GM13977 (cell line): ENCODE measurements around the gene PPP1R15B.
A peak's percentile ranks its signal among the peaks of the same experiment; 100 is the strongest.

Experiments used
- DNase-seq: peaks from one replicate; pipeline ENCODE4 v3.0.0; 2012; ENCODE audit warnings: low spot score
- CTCF ChIP-seq: IDR thresholded peaks from 2 replicates; pipeline ENCODE4 v1.5.1; 2012; ENCODE audit warnings: mild to moderate bottlenecking, control low read depth; ENCODE audit not compliant: insufficient read depth; ENCODE audit errors: extremely low read depth, missing control alignments
- in situ Hi-C: fragments of 300-500 bp; cut with MboI; formaldehyde crosslinking; loops from one replicate; pipeline ENCODE4 v1.12.0; 2022; ENCODE audit warnings: low sequenced_read_pairs, low pct_unique_long_range_greater_than_20kb, mixed read lengths, inconsistent platforms; ENCODE audit not compliant: unreplicated experiment

PPP1R15B gene

GRCh38 chr1:204449678-204450280 is 38.2 kb upstream of the PPP1R15B start:
- TF ChIP-seq CTCF, result no peak
- DNase-seq, result no peak
- in situ Hi-C loops, result loop anchor here (5.0 kb wide), 1 partner anchor 53 kb away; no protein-coding TSS in a partner anchor

GRCh38 chr1:204448991-204449677 is 37.5 kb upstream of the PPP1R15B start:
- in situ Hi-C loops, result loop anchor here (5.0 kb wide), 1 partner anchor 53 kb away; no protein-coding TSS in a partner anchor
- no peak for DNase-seq
- no peak for TF ChIP-seq CTCF

DNA sequence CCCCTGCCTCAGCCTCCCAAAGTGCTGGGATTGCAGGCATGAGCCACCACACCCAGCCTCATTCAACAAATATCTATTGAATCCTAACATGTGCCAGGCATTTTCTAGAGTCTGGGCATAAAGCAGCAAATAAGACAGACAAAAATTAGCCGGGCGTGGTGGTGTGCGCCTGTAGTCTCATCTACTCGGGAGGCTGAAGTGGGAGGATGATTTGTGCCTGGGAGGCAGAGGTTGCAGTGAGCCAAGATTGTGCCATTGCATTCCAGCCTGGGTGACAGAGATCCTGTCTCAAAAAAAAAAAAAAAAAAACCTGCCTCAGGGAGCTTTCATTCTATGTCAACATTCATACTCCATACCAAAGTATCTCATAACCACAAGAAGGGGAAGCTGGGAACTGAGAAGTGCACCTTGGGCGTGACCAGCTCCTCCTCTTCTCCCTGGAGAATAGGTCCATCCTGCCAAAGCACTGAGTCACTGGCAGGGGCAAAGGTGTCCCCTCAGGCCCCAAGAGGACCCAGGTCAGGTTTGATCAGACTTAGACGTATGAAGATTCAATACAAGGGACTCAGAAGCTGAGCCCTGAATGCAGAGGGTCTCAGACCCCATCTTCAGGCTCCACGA is 36.8 kb upstream of the PPP1R15B start:
- in situ Hi-C loops, result loop anchor here (5.0 kb wide), 1 partner anchor 54 kb away; no protein-coding TSS in a partner anchor
- no peak for DNase-seq
- TF ChIP-seq CTCF, result no peak

DNA sequence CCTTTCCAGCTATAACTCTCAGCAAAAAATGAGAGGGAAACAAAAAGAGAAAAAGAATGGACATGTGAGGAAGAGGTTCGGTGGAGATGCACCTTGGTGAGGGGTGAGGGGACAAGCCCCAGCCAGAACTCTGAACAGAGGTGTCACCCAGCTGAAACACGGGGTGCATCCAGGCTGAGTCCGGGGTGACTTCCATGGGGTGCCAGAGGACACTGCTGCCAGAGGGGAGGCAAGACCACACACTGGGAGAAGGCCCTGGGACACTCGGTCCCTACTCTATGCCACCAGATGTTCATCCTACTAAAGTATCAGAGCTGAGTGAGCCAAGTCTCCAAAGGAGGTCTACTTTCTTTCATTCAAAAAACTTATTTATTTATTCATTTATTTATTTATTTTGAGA is 36.1 kb upstream of the PPP1R15B start:
- in situ Hi-C loops, result loop anchor here (5.0 kb wide), 1 partner anchor 55 kb away; no protein-coding TSS in a partner anchor
- DNase-seq, result no peak
- TF ChIP-seq CTCF, result no peak

DNA sequence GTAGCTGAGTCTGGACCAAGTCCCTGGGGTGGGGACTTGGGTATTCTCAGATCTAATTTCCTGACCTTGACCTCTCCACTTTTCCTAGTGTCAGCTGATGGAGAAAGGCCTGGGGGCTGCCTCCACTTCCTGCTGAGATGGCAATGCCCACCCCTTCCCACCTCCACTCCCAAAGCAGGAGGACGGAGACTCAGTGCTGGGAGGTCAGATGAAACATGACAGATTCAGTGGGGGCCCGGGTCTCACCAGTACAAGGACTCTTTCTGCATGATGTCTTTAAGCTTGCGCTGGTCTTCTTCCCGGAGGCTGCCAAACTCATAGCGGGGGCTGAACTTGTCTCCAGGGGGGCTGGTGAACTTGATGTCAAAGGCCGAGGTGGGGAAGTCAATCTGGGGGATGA is 35.6 kb upstream of the PPP1R15B start:
- in situ Hi-C loops, result loop anchor here (5.0 kb wide), 1 partner anchor 55 kb away; no protein-coding TSS in a partner anchor
- no peak for TF ChIP-seq CTCF
- DNase-seq, result no peak

GRCh38 chr1:204446413-204447111 is 34.9 kb upstream of the PPP1R15B start:
- in situ Hi-C loops, result loop anchor here (5.0 kb wide), 1 partner anchor 56 kb away; no protein-coding TSS in a partner anchor
- peak; percentile 85 for DNase-seq
- peak; percentile 95 for TF ChIP-seq CTCF
